Stimulated activated CD8-positive, alpha-beta memory T cell treated with anti-CD3 and anti-CD28 coated beads, Interleukin-15, amount 100 ng/mL, for 48 hours (primary cell): ENCODE data around the gene RPL14.

Source experiments
- DNase-seq, 2 donors: peaks; one replicate each; pipeline ENCODE4 v3.0.0-alpha.2; 2020; ENCODE audit warnings: low read depth in 2 of 2

The RPL14 gene

GRCh38 chr3:40456940-40457823 is at the start of gene RPL14:
RPL14 (plus strand) TSS chr3:40457339; CDS start chr3:40457472, 133 bp downstream.
- DNase-seq: peak; percentile 86 to 91

GRCh38 chr3:40407611-40408010 is 49.5 kb upstream of the RPL14 start:
- DNase-seq: no peak

- no peak for DNase-seq
Observed at GRCh38 chr3:40414270-40414669, 42.9 kb upstream of the RPL14 start.

- DNase-seq: no peak
Observed at GRCh38 chr3:40417845-40418543, 39.1 kb upstream of the RPL14 start.

GRCh38 chr3:40422861-40423260 is 34.3 kb upstream of the RPL14 start:
- no peak for DNase-seq

GRCh38 chr3:40427045-40427669 is 30.0 kb upstream of the RPL14 start:
- no peak for DNase-seq

GRCh38 chr3:40432793-40433192 is 24.3 kb upstream of the RPL14 start:
- DNase-seq: no peak

- DNase-seq: no peak
Observed at GRCh38 chr3:40437889-40438288, 19.2 kb upstream of the RPL14 start.

GRCh38 chr3:40445062-40445461 is 12.1 kb upstream of the RPL14 start:
- DNase-seq: no peak

- DNase-seq: no peak
Observed at GRCh38 chr3:40445880-40446279, 11.3 kb upstream of the RPL14 start.

- no peak for DNase-seq
Observed at GRCh38 chr3:40450438-40450837, 6.7 kb upstream of the RPL14 start.

- no peak for DNase-seq
Observed at GRCh38 chr3:40451551-40451950, 5.6 kb upstream of the RPL14 start.

- DNase-seq: no peak
Observed at GRCh38 chr3:40452057-40452456, 5.1 kb upstream of the RPL14 start.

- DNase-seq: no peak
Observed at GRCh38 chr3:40452562-40452875, 4.6 kb upstream of the RPL14 start.

GRCh38 chr3:40452876-40453730 is 4.0 kb upstream of the RPL14 start:
- peak; percentile 94 to 96 for DNase-seq

- no peak for DNase-seq
Observed at GRCh38 chr3:40453933-40454332, 3.2 kb upstream of the RPL14 start.

GRCh38 chr3:40455328-40455727 is 1.8 kb upstream of the RPL14 start:
- DNase-seq: no peak

GRCh38 chr3:40456279-40456939 is 730 bp upstream of the RPL14 start:
- DNase-seq: no peak

- no peak for DNase-seq
Observed at GRCh38 chr3:40458473-40458872, 1.3 kb downstream of the RPL14 start.

GRCh38 chr3:40460481-40460880 is 3.3 kb downstream of the RPL14 start:
- DNase-seq: peak in 1 of 2 donors; percentile 25

GRCh38 chr3:40461161-40461560 is 4.0 kb downstream of the RPL14 start:
- DNase-seq: no peak
